ENCODE results near the gene CYB561. TPM values are rescaled to one million over a fixed set of nuclear protein-coding genes. Genes with fewer than 3 reads are reported as not detected.

The CYB561 gene
- total and polyA plus RNA-seq, 2 of the 4 experiments (the other 2 are of a cell fraction) = 2.5 to 3.0 TPM

DNA sequence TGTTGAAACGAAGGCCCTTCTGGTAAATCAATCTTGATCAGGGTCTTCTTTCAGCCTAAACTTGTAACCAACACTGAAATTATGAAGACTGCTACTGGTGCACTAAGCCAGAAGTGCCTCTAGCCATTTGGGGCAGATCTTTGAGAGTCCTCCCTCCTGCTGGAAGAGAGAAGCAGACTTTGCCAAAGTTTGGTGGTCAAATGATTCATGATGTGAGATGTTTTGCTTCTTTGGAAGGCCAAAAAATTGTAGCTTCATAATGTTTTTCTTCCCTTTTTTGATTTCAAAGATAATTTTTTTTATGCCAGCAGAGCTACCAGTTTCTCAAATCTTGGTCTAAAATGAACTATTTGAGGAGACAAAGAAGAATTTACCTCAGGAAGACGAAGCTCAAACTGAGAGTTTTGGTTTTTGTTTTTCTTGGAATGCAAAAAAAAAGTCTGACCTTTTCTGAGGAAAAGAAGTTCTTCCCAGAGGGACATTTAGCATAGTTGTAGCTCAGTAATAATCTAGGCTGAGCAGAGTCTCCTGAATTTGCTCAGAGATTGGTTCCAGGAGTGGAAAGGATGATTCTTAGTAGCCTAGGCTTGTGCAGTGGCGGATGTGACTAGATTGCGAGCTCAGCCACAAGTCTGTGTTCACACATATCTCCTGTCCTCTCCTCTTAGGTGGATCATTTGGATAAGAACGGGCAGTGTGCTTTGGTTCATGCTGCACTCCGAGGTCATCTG, 50.9 kb downstream of the CYB561 start (continued):
- TF ChIP-seq MAFK (IDR thresholded peaks at IDR 0.05; ENCODE audit: low read depth, low read length) = no peak

DNA sequence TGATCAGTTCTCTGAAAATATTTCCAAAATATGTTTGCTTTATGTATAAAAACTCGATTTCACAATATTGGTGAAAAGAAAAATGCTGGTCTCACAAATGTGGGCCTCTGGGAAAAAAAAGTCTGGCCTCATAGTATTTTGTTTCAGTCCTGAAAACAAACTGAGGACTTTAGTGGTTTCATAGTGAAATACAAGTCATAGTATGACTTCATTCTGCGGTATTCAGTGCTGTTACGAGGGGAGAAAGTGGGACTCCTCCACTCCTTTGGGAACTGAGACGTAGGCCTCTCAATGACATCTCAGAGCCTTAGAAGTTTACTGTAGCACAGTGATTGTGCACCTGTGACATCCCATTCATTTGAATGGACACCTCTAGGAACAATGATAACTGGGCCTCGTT, 56.0 kb downstream of the CYB561 start:
- CTCF ChIA-PET = no interaction called here
- Histone ChIP-seq H3K18ac (ENCODE audit: low read depth, low read length) (no peak overlapping the region), H2BK120ac (ENCODE audit: low read depth, low read length) (no peak overlapping the region), H3K27me3 (ENCODE audit: control insufficient read depth, insufficient read depth, low read length) (no peaks in the 10 kb centered on the region), H2AFZ (replicated peaks; ENCODE audit: low read length, poor library complexity) (no peak overlapping the region), H2BK5ac (ENCODE audit: low read depth, low read length, poor library complexity, severe bottlenecking) (no peak overlapping the region), H2BK20ac (ENCODE audit: low read depth, low read length) (no peak overlapping the region), H4K8ac (ENCODE audit: low read depth in 2 of 2, low read length in 2 of 2) (no peak overlapping the region), H3K4me3 (ENCODE audit: insufficient read depth, low read depth, low read length) (no peak overlapping the region), H2AK5ac (ENCODE audit: low read depth, low read length) (no peak overlapping the region), H3K4me1 (ENCODE audit: control insufficient read depth, insufficient read depth, low read length) (peaks cover 4% of the 10 kb centered on the region), H4K91ac (ENCODE audit: insufficient read depth, low read depth, low read length) (no peak overlapping the region), H3K23ac (ENCODE audit: low read depth, low read length) (no peak overlapping the region), H3K4me2 (ENCODE audit: low read depth, low read length) (no peak overlapping the region), H3K36me3 (ENCODE audit: control insufficient read depth, insufficient read depth, low read length) (peaks cover 16% of the 10 kb centered on the region), H4K20me1 (ENCODE audit: insufficient read depth, low read length) (peaks cover 4% of the 10 kb centered on the region; the same call in 1 of the 2 replicates), H2AK9ac (replicated peaks; ENCODE audit: low read depth, low read length, poor library complexity) (no peak overlapping the region), H2BK15ac (ENCODE audit: low read depth, low read length) (no peak overlapping the region), H3K9ac (ENCODE audit: low read depth, low read length) (no peak overlapping the region), H3K14ac (replicated peaks; ENCODE audit: low read depth, low read length) (no peak overlapping the region), H3K9me3 (ENCODE audit: control insufficient read depth, insufficient read depth, low read length) (no peaks in the 10 kb centered on the region), H3K9me1 (ENCODE audit: insufficient read depth, low read length) (0 out of 2 replicates have a peak, but pooled peaks cover 3% of the 10 kb centered on the region), H3K4ac (ENCODE audit: low read depth, low read length) (no peak overlapping the region), H3K79me1 (ENCODE audit: low read depth in 1 of 2, low read length in 2 of 2) (peaks cover 7% of the 10 kb centered on the region in 2 experiments; a peak in 1 of 4 replicates), H4K5ac (ENCODE audit: low read depth, low read length) (no peak overlapping the region), H3K56ac (ENCODE audit: extremely low read depth, insufficient read depth, low read length) (no peak overlapping the region), H3K27ac (ENCODE audit: insufficient read depth, low read length) (no peak overlapping the region)
- BruUV-seq (replicated peaks) = no TSS peak
- in situ Hi-C loops (cut with MboI; ENCODE audit: low sequenced_read_pairs) (loop anchor here (10.0 kb wide), 1 partner anchor 695 kb away; no protein-coding TSS in a partner anchor), intact Hi-C loops (cut with micrococcal nuclease) (no loop called here), dilution Hi-C loops (cut with HindIII; ENCODE audit: low sequenced_read_pairs, unreplicated experiment) (no loop called here)
- no peak for DNase-seq
- WGBS, 2 experiments (ENCODE audit: extremely low coverage in 2 of 2, insufficient read length in 1 of 2) = 100% methylated on average over 3 of the region's 5 CpGs; no CpG with 5 or more reads in 1 of the 2 experiments
- POLR2A ChIA-PET (ENCODE audit: unreplicated experiment) = no interaction called here
- TF ChIP-seq, protein P1, sequence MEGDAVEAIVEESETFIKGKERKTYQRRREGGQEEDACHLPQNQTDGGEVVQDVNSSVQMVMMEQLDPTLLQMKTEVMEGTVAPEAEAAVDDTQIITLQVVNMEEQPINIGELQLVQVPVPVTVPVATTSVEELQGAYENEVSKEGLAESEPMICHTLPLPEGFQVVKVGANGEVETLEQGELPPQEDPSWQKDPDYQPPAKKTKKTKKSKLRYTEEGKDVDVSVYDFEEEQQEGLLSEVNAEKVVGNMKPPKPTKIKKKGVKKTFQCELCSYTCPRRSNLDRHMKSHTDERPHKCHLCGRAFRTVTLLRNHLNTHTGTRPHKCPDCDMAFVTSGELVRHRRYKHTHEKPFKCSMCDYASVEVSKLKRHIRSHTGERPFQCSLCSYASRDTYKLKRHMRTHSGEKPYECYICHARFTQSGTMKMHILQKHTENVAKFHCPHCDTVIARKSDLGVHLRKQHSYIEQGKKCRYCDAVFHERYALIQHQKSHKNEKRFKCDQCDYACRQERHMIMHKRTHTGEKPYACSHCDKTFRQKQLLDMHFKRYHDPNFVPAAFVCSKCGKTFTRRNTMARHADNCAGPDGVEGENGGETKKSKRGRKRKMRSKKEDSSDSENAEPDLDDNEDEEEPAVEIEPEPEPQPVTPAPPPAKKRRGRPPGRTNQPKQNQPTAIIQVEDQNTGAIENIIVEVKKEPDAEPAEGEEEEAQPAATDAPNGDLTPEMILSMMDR (conservative IDR thresholded peaks at IDR 0.05; ENCODE audit: low read depth, low read length) = no peak
- peak; percentile 19; the same call in 1 of the 2 replicates for TF ChIP-seq CEBPB (IDR thresholded peaks at IDR 0.05; ENCODE audit: low read depth, low read length)
- ATAC-seq (ENCODE audit: low read depth) = no peak

Data from IMR-90 (cell line).